Central memory CD4-positive, alpha-beta T cell (primary cell): ENCODE results near the gene ITGAD.
"Not testable (repeated sequence)": the region's sequence is repeated elsewhere in the genome, so short reads cannot be mapped to it uniquely, and the experiment has no call there.

Experiments used
- DNase-seq: peaks from one replicate; pipeline ENCODE4 v3.0.0; 2022

ITGAD gene

GRCh38 chr16:31435341-31436220, 42.4 kb downstream of the ITGAD start:
- DNase-seq: no peak

- no peak for DNase-seq
These were observed 43.3 kb downstream of the ITGAD start for GRCh38 chr16:31436221-31437045.

GRCh38 chr16:31438414-31438813, 45.3 kb downstream of the ITGAD start:
- no peak for DNase-seq

- DNase-seq: not testable (repeated sequence)
These were observed 45.9 kb downstream of the ITGAD start for GRCh38 chr16:31439023-31439422.

GRCh38 chr16:31439519-31439918, 46.4 kb downstream of the ITGAD start:
- no peak for DNase-seq

- DNase-seq: no peak
These were observed 47.5 kb downstream of the ITGAD start for GRCh38 chr16:31440516-31441184.

GRCh38 chr16:31441956-31442355, 48.8 kb downstream of the ITGAD start:
- no peak for DNase-seq

- not testable (repeated sequence) for DNase-seq
These were observed 52.8 kb downstream of the ITGAD start for GRCh38 chr16:31445931-31446330.

GRCh38 chr16:31451201-31451600, 58.1 kb downstream of the ITGAD start:
- no peak for DNase-seq

- no peak for DNase-seq
These were observed 58.7 kb downstream of the ITGAD start for GRCh38 chr16:31451681-31452351.

- DNase-seq: no peak
These were observed 59.5 kb downstream of the ITGAD start for GRCh38 chr16:31452631-31453106.

GRCh38 chr16:31453255-31454204, 60.4 kb downstream of the ITGAD start:
- no peak for DNase-seq

- no peak for DNase-seq
These were observed 62.6 kb downstream of the ITGAD start for GRCh38 chr16:31455601-31456314.

GRCh38 chr16:31456988-31457360, 63.8 kb downstream of the ITGAD start:
- no peak for DNase-seq

- peak; percentile 56 for DNase-seq
These were observed 65.1 kb downstream of the ITGAD start for GRCh38 chr16:31458073-31458843.

- peak; percentile 98 for DNase-seq
These were observed 65.9 kb downstream of the ITGAD start, which contains the start of gene ARMC5 for GRCh38 chr16:31458844-31459686. Gene ARMC5 (plus strand): TSS chr16:31459501. CDS start chr16:31459525, 24 bp downstream.

GRCh38 chr16:31459687-31460581, 66.8 kb downstream of the ITGAD start:
- peak; percentile 99 for DNase-seq

GRCh38 chr16:31460582-31461002, 67.5 kb downstream of the ITGAD start:
- DNase-seq: peak; percentile 38
